NCI-H510A (cell line): Measurements from ENCODE around the gene CDC42BPA.
"Not testable (repeated sequence)": the region's sequence is repeated elsewhere in the genome, so short reads cannot be mapped to it uniquely, and the experiment has no call there.

Experiments
- DNase-seq: peaks from one replicate; lab custom pipeline; 2025; lab: John Stamatoyannopoulos, UW

CDC42BPA gene

GRCh38 chr1:226962421-226963391 is 355.6 kb downstream of the CDC42BPA start:
- no peak for DNase-seq

GRCh38 chr1:226960944-226961765 is 357.1 kb downstream of the CDC42BPA start:
- DNase-seq: no peak

GRCh38 chr1:226960256-226960655 is 358.0 kb downstream of the CDC42BPA start:
- DNase-seq: no peak

GRCh38 chr1:226958300-226958699 is 360.0 kb downstream of the CDC42BPA start:
- no peak for DNase-seq

GRCh38 chr1:226957714-226958113 is 360.6 kb downstream of the CDC42BPA start:
- DNase-seq: no peak

GRCh38 chr1:226956942-226957713 is 361.2 kb downstream of the CDC42BPA start:
- no peak for DNase-seq

GRCh38 chr1:226955857-226956256 is 362.4 kb downstream of the CDC42BPA start:
- not testable (repeated sequence) for DNase-seq

GRCh38 chr1:226954777-226955176 is 363.5 kb downstream of the CDC42BPA start:
- no peak for DNase-seq

- DNase-seq: no peak
These were observed 364.0 kb downstream of the CDC42BPA start for GRCh38 chr1:226954337-226954736.

- DNase-seq: no peak
These were observed 365.0 kb downstream of the CDC42BPA start for GRCh38 chr1:226953175-226953800.

GRCh38 chr1:226952118-226952441 is 366.2 kb downstream of the CDC42BPA start:
- DNase-seq: no peak

GRCh38 chr1:226951286-226952117 is 366.8 kb downstream of the CDC42BPA start:
- DNase-seq: no peak

GRCh38 chr1:226950871-226951270 is 367.4 kb downstream of the CDC42BPA start:
- DNase-seq: no peak

GRCh38 chr1:226950316-226950715 is 368.0 kb downstream of the CDC42BPA start:
- no peak for DNase-seq

GRCh38 chr1:226949401-226949800 is 368.9 kb downstream of the CDC42BPA start:
- DNase-seq: no peak

- DNase-seq: no peak
These were observed 369.3 kb downstream of the CDC42BPA start for GRCh38 chr1:226948996-226949395.

GRCh38 chr1:226948480-226948879 is 369.8 kb downstream of the CDC42BPA start:
- DNase-seq: no peak

- no peak for DNase-seq
These were observed 370.2 kb downstream of the CDC42BPA start for GRCh38 chr1:226948051-226948450.

GRCh38 chr1:226946841-226947240 is 371.5 kb downstream of the CDC42BPA start:
- DNase-seq: no peak

GRCh38 chr1:226946285-226946684 is 372.0 kb downstream of the CDC42BPA start:
- no peak for DNase-seq

GRCh38 chr1:226945858-226946245 is 372.4 kb downstream of the CDC42BPA start:
- DNase-seq: no peak
